Stomach (tissue), 4 donors: ENCODE measurements around the gene VPS39.

Source experiments
- CTCF ChIP-seq, 7 experiments: fragments of 450-650 bp in 4 of 7; fragments of 200-600 bp in 3 of 7; sonication (generic) in 3 of 7; IDR thresholded peaks; one replicate each; pipeline ENCODE4 v1.5.1; 2016 to 2019; ENCODE audit warnings: antibody characterized with exemption in 7 of 7, control low read depth in 2 of 7, mild to moderate bottlenecking in 1 of 7
- POLR2A ChIP-seq, 4 donors: fragments of 450-650 bp; IDR thresholded peaks; one replicate each; pipeline ENCODE4 v1.6.1; 2016; ENCODE audit warnings: antibody characterized with exemption in 4 of 4, control low read depth in 2 of 4, mild to moderate bottlenecking in 1 of 4, moderate library complexity in 1 of 4

- TF ChIP-seq CTCF (IDR thresholded peaks at IDR 0.05) (no peak), POLR2A (IDR thresholded peaks at IDR 0.05) (no peak)
These were observed 13.6 kb downstream of the VPS39 start for GRCh38 chr15:42194513-42194912.
